ENCODE measurements around the gene PIAS4. TPM values are rescaled to one million over a fixed set of nuclear protein-coding genes. Genes with fewer than 3 reads are reported as not detected.

PIAS4 gene
- total and polyA plus RNA-seq, 2 of the 13 experiments (the other 11 are each of a cell fraction or from before 2014, with no cell fraction given): 9.0 to 20.1 TPM

GRCh38 chr19:4052114-4052992, 44.8 kb downstream of the PIAS4 start (continued):
- TF ChIP-seq ZNF549 (CRISPR knock-in tag; IDR thresholded peaks at IDR 0.05) (no peak), KLF9 (CRISPR knock-in tag; IDR thresholded peaks at IDR 0.05; ENCODE audit: low read depth) (no peak), ZNF335 (CRISPR knock-in tag; IDR thresholded peaks at IDR 0.05) (peak; percentile 49; the same call in 1 of the 2 replicates), TP53 (CRISPR knock-in tag; conservative IDR thresholded peaks at IDR 0.05) (0 out of 2 replicates have a peak, but pooled peaks have one; percentile 35), KMT2A (CRISPR knock-in tag; IDR thresholded peaks at IDR 0.05) (peak; percentile 68; the same call in 1 of the 2 replicates), LCORL (IDR thresholded peaks at IDR 0.05) (0 out of 2 replicates have a peak, but pooled peaks have one; percentile 40), LCORL (CRISPR knock-in tag; IDR thresholded peaks at IDR 0.05) (peak; percentile 93), NFE2L2 (IDR thresholded peaks at IDR 0.05; ENCODE audit: low read length) (peak; percentile 56; the same call in 1 of the 2 replicates), ZNF850 (CRISPR knock-in tag; conservative IDR thresholded peaks at IDR 0.05) (peak; percentile 78; the same call in 1 of the 2 replicates), ZBTB46 (CRISPR knock-in tag; IDR thresholded peaks at IDR 0.05; ENCODE audit: borderline replicate concordance) (peak; percentile 28; the same call in 1 of the 2 replicates), TMF1 (CRISPR knock-in tag; IDR thresholded peaks at IDR 0.05; ENCODE audit: low read depth) (0 out of 2 replicates have a peak, but pooled peaks have one; percentile 52), FOXP1 (IDR thresholded peaks at IDR 0.05) (no peak), FOXP1 (CRISPR knock-in tag; IDR thresholded peaks at IDR 0.05) (peak; percentile 48; the same call in 1 of the 2 replicates), NRL (CRISPR knock-in tag; IDR thresholded peaks at IDR 0.05; ENCODE audit: borderline replicate concordance) (peak; percentile 22; the same call in 1 of the 2 replicates), CBFB (CRISPR knock-in tag; IDR thresholded peaks at IDR 0.05) (peak; percentile 86), MED13 (CRISPR knock-in tag; IDR thresholded peaks at IDR 0.05) (peak; percentile 93; the same call in 1 of the 2 replicates), HHEX (CRISPR knock-in tag; IDR thresholded peaks at IDR 0.05) (peak; percentile 56), SRF (IDR thresholded peaks at IDR 0.05; ENCODE audit: low read depth, low read length) (no peak), IRF9 (CRISPR knock-in tag; IDR thresholded peaks at IDR 0.05; ENCODE audit: borderline replicate concordance) (0 out of 2 replicates have a peak, but pooled peaks have one; percentile 24), NCOA2 (CRISPR knock-in tag; IDR thresholded peaks at IDR 0.05) (peak; percentile 88), IKZF1 (IDR thresholded peaks at IDR 0.05) (no peak), ZNF281 (CRISPR knock-in tag; IDR thresholded peaks at IDR 0.05; ENCODE audit: borderline replicate concordance) (peak; percentile 91), ZBTB37 (CRISPR knock-in tag; IDR thresholded peaks at IDR 0.05) (no peak; the same call in 1 of the 2 replicates), PHF8 (CRISPR knock-in tag; IDR thresholded peaks at IDR 0.05) (peak; percentile 70)

All from HepG2 (cell line).